T-helper 1 cell treated with Interleukin-12 subunit alpha and Interleukin-12 subunit beta and Interleukin-4 antibody, amounts not matched to agents 30 ng/mL and 1 ng/mL, for 36 hours (primary cell): ENCODE measurements around the gene DSTYK. TPM values are rescaled to one million over a fixed set of nuclear protein-coding genes. Genes with fewer than 3 reads are reported as not detected.
"Not testable (repeated sequence)": the region's sequence is repeated elsewhere in the genome, so short reads cannot be mapped to it uniquely, and the experiment has no call there.

Source experiments
- intact Hi-C: fragments of 100-400 bp; cut with micrococcal nuclease; formaldehyde crosslinking; loops from one replicate; pipeline ENCODE4 v1.15.1; 2024
- total RNA-seq: library from RNA; stranded (reverse); gene quantifications from 2 replicates; pipeline ENCODE4 v1.2.3, GENCODE V29; 2022

Gene DSTYK
- total RNA-seq, 1 donor from 2014 or later, result 13.7 TPM

DNA sequence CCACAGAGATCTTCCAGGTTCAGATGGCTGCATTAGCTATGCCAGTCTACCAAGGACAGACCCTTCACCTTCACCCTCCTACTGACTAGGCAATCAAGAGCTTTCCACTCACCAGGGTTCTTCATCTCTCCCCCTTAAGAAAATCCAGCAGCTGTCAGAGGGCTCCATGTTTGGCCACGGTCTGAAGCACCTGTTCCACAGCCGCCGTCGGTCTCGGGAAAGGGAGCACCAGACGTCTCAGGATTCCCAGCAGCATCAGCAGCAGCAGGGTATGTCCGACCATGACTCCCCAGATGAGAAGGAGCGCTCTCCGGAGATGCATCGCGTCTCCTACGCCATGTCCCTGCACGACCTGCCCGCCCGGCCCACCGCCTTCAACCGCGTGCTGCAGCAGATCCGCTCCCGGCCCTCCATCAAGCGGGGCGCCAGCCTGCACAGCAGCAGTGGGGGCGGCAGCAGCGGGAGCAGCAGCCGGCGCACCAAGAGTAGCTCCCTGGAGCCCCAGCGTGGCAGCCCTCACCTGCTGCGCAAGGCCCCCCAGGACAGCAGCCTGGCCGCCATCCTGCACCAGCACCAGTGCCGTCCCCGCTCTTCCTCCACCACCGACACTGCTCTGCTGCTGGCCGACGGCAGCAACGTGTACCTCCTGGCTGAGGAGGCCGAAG, 30.0 kb upstream of the DSTYK start:
- intact Hi-C loops, result no loop called here

DNA sequence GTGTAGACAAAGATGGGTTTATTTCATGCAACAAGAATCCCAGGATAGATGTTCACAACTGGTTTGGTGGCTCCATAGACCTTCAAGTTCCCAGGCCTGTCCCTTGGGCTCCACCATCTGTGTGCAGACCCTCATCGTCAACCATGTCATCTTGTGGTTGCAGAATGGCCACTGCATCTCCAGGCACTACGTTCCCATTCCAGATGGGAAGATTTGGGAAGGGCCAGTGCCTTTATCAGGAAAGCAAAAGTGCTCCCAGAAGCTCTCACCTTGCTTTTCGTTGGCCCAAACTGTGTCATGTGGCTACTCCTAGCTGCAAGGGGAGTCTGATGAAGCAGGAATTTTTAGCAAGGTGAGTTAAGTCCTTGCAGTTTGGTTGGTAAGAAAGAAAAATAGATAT, 29.1 kb upstream of the DSTYK start:
- intact Hi-C loops, result no loop called here

DNA sequence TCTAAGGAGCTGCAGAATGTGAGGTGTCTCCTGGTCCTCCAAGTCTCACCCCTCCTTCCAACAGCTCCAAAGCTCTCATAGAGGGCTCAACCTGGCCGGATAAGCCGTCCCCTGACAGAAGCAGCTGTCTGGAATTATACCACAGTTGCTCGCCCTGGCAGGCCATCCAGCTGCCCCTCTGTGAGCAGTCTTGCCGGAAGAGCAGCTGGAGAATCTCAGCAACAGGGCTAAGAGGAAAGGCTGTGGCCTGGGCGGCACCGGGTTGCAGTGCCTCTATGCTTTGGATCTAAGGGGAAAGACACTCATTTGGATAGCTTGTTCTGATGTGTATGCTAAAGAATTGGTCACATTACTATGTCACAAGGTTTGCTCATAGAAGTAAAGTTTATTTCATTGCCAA, 28.6 kb upstream of the DSTYK start:
- intact Hi-C loops, result no loop called here

DNA sequence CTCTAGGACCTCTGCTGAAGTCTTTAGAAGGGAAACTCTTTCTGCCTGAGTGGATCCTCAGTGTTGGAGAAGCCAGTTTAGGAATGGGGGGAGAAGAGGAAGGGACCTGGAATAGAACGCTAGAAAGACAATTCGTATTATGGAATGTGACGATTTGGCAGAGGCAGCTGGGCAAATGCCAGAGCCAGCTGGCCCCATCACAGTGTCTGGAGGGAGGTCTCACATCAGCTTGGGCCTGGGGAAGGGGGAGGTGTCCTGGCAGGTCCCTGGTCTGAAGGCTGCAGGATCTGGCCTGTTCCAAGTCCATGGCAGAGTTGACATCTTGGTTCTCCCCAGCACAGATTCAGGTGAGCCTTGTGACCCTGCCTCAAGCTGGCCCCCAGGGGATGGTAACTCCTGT, 27.6 kb upstream of the DSTYK start:
- intact Hi-C loops, result no loop called here

DNA sequence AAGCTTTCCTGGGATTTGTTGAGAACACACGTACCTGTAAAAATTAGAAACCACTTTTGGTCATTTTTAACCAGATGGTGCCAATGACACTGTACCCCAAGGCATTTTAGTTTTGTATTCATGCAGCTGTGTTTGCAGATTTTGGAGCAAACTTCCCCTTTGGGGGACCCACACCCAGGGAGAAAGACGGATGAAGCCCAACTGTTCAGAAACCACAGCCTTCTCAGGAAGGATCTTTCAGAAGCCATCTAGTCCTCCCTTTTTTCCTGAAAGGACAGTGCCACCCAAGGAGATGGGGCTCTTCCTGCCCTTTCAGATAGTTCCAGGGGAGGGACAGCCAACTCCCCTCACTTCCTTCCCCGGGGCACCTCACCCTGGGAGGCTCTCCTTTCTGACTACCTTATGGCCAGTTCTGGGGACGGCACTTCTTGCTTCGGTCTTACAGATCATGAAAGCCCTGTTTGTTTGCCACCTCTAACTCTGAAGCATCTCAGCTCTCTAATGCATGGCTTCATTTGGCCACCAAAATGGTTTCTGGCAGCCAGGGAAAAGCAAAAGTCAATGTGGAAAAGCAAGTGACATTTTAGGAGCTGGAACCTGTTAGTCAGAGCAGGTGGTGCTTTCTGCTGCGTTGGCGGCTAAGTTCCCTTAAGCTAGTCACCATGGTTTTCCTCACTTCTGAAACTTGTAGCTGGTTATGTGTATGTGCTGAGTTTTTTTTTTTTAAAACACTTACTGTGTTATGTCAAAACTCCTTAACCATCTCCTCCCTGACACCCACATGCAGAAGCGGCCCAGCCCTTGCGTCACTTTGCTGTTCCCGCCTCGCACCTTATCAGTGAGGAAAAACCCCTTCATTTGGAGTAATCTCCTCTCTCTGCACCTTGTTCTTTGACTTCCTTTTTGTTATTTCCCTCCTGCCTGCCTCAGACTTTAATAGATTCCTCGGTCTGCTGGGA, 26.3 kb upstream of the DSTYK start:
- intact Hi-C loops, result loop anchor here (1.0 kb wide), 1 partner anchor 9 kb away; no protein-coding TSS in a partner anchor

DNA sequence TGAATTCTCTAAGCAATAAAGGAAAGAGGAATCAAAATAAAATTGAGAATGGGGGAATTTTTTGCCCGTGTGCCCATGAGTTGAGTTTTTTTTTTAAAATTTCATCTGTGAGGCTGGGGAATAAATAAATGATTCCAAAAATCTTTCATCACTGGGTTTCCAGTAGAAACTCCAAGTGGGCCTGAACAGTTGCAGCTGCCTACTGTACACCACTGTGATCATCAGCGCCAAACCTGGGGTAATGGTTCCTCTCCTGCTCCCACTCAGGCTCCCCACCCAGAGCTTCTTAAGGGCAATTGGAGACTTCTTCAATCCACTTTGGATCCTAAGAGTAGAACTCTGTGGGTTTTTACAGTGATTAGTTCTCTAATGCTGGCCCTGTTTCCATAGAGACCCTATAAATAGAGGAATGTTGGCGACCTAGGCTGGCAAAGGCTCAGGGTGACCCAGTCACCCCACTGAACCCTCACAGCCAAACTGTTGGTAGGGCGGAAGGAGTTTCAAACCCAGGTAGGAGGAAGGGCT, 25.5 kb upstream of the DSTYK start:
- intact Hi-C loops, result no loop called here

DNA sequence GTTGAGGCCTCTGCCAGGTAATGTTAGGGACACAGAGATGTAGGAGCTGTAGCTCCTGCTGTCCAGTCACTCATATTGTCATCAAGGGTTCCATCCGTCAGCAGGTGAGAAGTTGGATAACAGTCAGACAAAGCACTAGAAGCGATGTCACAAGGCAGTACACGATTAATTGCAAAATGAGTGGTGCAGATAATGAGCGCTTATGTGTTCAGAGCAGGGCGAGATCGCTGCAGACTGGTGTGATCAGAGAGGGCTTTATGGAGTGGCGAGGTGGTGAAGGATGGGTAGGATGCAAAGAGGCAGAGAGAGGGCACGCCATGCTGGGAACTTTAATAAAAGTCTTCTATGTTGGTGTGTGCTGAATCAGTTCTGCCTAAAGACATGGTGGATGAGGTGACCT, 25.0 kb upstream of the DSTYK start:
- intact Hi-C loops, result no loop called here

DNA sequence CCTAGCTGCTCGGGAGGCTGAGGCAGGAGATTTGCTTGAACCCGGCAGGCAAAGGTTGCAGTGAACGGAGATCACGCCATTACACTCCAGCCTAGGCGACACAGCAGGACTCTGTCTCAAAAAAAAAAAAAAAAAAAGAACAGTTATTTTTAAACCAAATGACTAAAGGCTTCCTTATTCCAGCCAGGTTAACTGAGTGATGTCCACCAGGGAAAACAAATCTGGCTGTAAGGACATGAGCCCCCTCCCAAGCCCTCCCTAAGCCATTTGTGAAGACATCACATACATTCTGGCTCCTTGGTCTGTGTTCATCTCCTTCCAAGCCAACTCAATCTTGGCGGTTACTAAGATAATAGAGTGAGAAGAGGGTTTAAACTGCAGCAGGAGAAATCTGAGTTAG, 24.4 kb upstream of the DSTYK start:
- intact Hi-C loops, result no loop called here

DNA sequence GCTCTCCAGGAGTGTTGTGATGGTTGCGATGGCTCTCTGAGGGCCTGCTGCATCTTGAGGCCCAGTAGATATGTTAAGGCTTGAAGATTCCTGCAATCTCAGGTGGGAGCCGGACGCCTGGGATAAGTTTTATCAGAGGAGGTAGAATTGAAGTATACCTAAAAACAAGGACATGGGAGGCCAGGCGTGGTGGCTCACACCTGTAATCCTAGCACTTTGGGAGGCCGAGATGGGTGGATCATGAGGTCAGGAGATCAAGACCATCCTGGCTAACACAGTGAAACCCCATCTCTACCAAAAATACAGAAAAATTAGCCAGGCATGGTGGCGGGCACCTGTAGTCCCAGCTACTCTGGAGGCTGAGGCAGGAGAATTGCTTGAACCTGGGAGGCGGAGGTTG, 22.5 kb upstream of the DSTYK start:
- intact Hi-C loops, result not testable (repeated sequence)

DNA sequence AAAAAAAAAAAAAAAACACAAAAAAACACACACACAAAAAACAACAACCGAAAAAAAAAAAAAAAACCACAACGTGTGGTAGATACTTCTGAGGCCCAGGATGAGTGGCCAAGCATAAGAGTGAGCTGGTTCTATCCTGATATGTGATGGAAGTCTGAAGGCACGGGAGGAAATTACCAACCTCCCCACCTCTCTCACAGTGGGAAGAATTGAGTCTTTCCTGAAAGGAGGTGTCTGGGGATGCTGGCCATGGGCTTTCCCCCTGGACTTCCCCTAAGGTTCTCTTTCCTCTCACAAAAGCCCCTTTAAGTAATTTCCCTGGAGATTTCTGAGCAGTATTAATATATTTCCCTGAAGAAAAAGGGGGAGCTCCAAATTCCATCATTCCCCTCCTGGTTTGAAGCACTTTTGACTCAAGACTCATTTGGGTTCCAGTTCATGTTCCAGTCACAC, 21.5 kb upstream of the DSTYK start:
- intact Hi-C loops, result no loop called here

DNA sequence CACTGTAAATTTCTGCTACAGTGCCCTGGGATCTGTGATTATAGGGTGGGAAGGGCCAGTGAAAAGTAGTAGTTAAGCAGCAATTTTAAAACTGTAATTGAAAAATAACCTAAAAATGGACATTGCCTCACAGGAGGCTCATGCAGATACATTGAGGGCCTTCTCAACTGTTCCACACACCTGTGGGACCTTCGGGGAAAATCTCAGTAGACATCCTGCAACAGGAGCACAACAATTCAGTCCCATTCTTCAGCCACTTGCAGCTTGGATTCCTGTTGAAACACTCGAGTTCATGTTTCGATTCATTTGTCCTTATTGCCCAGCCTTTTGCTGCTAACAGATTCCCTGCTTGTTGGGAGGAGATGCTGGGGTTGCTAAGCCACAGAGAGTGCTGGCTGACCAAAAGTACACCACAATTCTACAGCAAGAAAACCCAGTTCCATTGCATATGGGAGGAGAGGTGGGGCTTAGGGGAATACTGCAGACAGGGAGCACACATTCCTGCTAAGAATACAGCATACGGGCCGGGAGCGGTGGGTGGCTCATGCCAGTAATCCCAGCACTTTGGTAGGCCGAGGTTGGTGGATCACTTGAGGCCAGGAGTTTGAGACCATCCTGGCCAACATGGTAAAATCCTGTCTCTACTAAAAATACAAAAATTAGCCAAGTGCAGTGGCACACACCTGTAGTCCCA, 20.8 kb upstream of the DSTYK start:
- intact Hi-C loops, result no loop called here

DNA sequence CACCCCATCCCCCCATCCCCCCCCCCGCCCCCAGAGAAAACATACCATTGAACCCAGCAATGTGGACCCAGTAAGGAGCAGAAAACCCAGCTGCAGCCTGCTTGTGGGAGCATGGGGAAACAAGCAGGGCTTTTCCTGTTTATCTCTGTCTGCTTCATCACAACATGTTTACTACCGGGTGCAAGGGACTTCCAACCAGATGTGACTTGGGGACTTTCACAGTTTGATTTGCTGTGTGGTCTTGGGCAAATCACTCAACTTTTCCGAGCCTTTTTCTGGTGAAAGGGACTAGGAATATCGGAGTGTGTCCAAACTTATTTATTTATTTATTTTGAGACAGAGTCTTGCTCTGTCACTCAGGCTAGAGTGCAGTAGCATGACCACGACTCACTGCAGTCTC, 19.5 kb upstream of the DSTYK start:
- intact Hi-C loops, result no loop called here

DNA sequence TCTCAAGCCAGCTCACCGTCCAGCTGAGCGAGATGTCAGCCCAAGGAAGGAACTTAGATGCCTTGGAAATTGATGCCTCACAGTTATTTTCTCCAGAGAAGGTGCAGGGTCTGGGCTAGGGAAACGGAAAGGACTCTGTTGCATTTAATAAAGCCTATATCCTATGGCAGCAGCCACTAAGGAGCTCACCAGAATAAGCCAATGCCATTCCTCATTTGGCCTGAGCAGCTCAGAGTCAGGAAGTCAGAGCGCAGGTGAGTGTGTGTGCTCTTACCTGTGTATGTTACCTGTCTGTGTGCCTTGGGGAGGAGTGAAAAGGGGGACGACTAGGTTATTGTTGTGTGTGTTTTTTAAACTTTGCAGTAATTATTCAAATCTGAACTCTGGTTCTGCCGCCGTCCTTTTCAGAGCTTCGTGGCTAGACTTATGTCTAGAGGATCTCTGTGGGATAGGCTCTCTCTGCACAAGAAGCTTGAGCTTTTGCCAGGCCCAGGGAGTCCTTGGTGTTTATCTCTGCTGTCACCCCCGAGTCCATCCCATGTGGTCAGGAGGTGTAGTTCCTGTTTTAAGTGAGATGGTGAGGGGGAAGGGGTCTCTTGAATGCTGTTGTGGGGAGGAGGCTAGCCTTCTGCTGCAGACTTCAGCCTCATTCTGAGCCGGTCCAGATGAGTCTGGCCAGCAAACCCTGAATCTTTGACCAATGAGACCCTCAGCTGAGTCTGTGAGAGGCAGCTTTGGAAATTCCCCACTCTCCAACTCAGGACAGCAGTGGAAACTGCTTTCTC, 18.6 kb upstream of the DSTYK start:
- intact Hi-C loops, result loop anchor here (1.0 to 10.0 kb wide), 10 partner anchors 8 to 708 kb away; partner anchors contain the start of genes DSTYK and NUAK2

DNA sequence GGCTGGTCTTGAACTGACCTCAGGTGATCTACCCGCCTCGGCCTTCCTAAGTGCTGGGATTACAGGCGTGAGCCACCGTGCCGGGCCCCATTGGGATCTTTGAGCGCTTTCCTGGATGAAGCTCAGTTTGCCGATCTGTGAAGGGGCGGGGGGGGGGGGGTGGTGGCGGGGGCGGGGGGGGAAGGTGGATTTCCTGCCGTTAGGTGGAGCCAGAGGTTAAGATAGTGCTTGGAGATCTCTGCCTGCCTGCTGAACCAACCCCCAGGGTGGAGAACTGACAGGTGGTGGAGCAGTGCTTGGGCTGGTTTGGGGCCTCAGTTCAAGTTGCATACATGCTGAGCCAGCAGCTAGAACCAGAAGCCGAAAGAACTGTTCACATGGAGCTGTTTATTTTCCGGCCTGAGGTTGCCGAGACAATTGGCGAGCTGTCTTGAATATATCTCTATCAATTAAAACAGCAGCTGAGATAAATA, 17.9 kb upstream of the DSTYK start:
- intact Hi-C loops, result loop anchor here (1.0 to 10.0 kb wide), 10 partner anchors 9 to 707 kb away; partner anchors contain the start of genes DSTYK and NUAK2

DNA sequence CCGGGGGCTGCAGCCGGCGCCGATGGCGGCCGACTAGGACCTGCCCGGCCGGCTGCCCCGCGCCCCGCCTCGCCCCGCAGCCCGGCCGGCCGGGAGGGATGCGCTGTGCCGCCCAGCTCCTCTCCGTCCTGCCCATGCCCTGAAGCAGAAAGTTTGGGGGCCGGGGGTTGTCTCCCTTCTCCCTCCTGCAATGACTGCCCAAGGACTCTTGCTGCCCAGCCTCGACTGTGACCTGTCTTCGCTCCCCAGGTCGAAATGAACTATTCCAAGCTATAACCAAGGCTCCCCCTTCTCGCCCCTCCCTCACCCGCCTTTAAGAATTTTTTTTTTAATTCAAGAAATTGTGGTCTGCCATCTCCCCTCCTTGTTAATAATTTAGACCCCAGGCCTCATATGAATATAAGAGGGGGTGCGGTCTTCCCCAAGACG, 16.6 kb upstream of the DSTYK start:
- intact Hi-C loops, result loop anchor here (2.0 to 10.0 kb wide), 4 partner anchors 93 to 706 kb away; partner anchors contain the start of gene NUAK2

DNA sequence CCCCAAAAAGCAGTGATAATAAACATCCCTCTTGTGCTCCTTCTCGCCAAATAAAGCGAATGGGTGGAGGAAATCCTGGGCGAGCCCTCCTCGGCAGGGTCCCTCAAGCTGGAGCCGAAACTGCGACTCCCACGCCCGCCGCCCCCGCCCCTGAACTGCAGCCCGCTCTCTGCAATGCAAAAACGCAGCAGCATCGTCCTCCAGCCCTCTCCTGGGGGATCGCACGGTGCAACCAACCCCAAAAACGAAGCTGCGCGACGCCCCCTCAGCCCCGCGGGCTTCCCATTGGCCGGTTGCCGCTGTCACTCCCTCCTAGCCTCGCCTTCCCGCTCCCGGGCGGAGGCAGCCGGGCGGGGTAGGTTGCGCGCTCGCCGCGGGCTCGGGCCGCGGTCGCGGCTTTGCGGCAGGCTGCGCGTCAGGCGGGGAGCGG, 16.1 kb upstream of the DSTYK start, which contains the start of gene TMCC2:
TMCC2 (plus strand) TSS at position 363 of the 430 bp plus-strand sequence. CDS start 619 bp downstream, outside the sequence.
- intact Hi-C loops, result loop anchor here (2.0 to 10.0 kb wide), 4 partner anchors 93 to 705 kb away; partner anchors contain the start of gene NUAK2

DNA sequence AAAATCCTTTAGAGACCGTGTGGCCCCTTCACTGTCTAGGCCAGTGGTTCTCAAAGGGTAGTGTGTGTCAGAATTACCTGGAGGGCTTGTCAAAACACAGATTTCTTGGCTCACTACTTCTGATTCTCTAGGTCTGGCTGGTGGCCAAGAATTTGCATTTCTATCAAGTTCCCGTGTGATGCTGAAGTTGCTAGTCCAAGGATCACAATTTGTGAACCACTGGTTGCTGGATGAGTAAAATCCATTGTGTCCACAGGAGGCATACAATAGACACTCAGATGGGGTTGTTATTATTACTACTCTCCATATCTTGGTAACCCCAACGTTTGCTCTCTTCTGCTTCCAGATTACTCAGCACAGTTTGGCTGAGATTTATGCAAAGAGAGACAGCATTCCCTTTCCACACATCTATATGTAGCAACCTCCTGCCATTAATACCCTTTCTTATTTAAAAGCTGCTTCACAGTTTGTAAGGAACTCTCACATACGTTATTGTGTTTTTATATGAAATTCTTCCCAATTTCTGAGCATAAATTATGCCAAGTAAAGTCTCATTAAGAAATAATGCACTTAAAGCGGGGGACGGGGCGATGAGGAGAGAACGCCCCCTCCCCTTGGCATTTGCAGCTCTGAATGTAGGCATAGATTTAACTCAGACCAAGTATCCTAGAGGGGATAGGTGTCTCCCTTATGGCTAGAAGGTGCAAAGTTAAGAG, 15.5 kb upstream of the DSTYK start:
- intact Hi-C loops, result loop anchor here (5.0 to 10.0 kb wide), 2 partner anchors 682 to 705 kb away; no protein-coding TSS in a partner anchor

DNA sequence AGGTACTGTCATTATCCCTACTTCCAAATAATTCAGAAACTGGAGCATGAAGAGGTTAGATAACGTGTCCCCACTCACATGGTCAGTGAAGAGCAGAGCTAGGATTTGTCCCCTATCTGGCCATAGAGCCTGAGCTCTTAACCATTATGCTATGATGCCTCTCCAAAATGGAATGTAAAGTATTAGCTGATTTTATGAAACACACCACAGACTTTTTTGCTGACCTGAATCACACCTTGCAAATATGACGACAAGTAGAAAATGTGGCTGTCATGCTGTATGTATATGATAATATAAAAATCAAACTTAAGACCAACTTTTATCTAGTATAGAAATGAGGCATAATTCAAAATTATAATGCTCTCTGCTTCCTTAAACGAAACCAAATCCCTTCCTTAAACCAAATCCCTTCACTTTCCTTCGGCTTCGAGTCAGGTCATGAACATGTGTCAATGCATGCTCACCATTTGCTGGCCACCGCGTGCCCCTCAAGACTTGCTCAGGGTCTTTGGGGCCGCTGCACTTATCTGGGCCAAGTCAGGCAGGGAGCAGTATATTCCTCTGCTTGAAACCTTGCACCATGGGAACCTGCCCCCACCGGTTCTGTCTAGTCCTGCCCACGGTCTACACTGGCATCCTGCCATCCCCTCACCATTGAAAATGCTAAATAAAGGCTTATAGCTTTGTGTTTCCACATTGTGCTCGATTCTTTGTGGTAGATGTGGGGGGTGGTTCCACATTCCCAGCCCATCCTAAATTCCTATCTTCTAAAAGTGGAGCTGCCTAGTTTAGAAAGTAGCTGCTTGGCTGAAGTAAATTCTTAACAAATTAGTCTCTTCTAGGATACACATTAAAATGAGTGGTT, 14.6 kb upstream of the DSTYK start:
- intact Hi-C loops, result loop anchor here (5.0 to 10.0 kb wide), 2 partner anchors 681 to 704 kb away; no protein-coding TSS in a partner anchor
